H1 (cell line): ENCODE results near the gene SMAP2. TPM values are rescaled to one million over a fixed set of nuclear protein-coding genes. Genes with fewer than 3 reads are reported as not detected.

Source experiments
- CHD2 ChIP-seq: IDR thresholded peaks from 2 replicates; pipeline ENCODE4 v1.6.1; 2012; ENCODE audit warnings: low read length, improper control_type of control experiment
- E2F6 ChIP-seq: IDR thresholded peaks from 2 replicates; pipeline ENCODE4 v1.6.1; 2012; ENCODE audit warnings: inconsistent platforms
- JUN ChIP-seq: IDR thresholded peaks from 2 replicates; pipeline ENCODE4 v1.6.1; 2011; ENCODE audit warnings: low read depth, mild to moderate bottlenecking, improper control_type of control experiment, low read length
- polyA plus RNA-seq, 7 experiments: library from polyadenylated mRNA; depleted of rRNA in 3 of 7; stranded (reverse) in 5 of 7; unstranded in 2 of 7; fragments of >200 nt in 5 of 7; fragments of 200-250 nt in 2 of 7; gene quantifications; 1 replicate in 5 of 7; 2 replicates in 1 of 7; 4 replicates in 1 of 7; pipeline versions ENCODE4 v1.2.1 to v1.2.3, GENCODE V29; 2011 to 2013; ENCODE audit warnings: missing spikeins in 2 of 7, mixed read lengths in 2 of 7
- total RNA-seq: library from RNA; stranded (reverse); fragmentation: NEBNext Ultra II Directional; extraction: Animal tissue kit (Norgen Biotek cat#: 25700); gene quantifications from 2 replicates; pipeline ENCODE4 v1.2.1, GENCODE V29; 2021
- TF ChIP-seq, protein P1 (sequence below): IDR thresholded peaks from 2 replicates; pipeline ENCODE4 v1.6.1; 2012; ENCODE audit warnings: inconsistent platforms

Gene SMAP2
- total and polyA plus RNA-seq, 2 of the 8 experiments (the other 6 are each of a cell fraction or from before 2014, with no cell fraction given) = 4.3 to 5.5 TPM

- TF ChIP-seq JUN (no peak), CHD2 (no peak), E2F6 (no peak)
- TF ChIP-seq, protein P1, sequence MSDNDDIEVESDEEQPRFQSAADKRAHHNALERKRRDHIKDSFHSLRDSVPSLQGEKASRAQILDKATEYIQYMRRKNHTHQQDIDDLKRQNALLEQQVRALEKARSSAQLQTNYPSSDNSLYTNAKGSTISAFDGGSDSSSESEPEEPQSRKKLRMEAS = no peak
- TF ChIP-seq, all 59 proteins: peak for 0
These were observed 737 bp upstream of the SMAP2 start (continued) for GRCh38 chr1:40372658-40373322.
